H1 (cell line): Measurements from ENCODE around the gene C6orf163. TPM values are rescaled to one million over a fixed set of nuclear protein-coding genes. Genes with fewer than 3 reads are reported as not detected.
A peak's percentile ranks its signal among the peaks of the same experiment; 100 is the strongest.

Source experiments
- CTCF ChIA-PET: fragments of 300-600 bp; sonication (Branson Sonifier 250); formaldehyde crosslinking; loops from one replicate; lab custom pipeline; 2021; ENCODE audit not compliant: partially characterized antibody; lab: Charles Lee
- POLR2A ChIA-PET: fragments of 300-600 bp; sonication (Branson Sonifier 250); formaldehyde crosslinking; loops from one replicate; lab custom pipeline; 2021; ENCODE audit warnings: inconsistent platforms; ENCODE audit not compliant: partially characterized antibody; lab: Charles Lee
- DNase-seq, 2 experiments: peaks; one replicate each; pipeline versions ENCODE4 v3.0.0 to v3.0.0-alpha.2; 2010 to 2022; ENCODE audit warnings: low spot score in 2 of 2, low read depth in 1 of 2, mixed read lengths in 1 of 2
- FAIRE-seq: peaks from 2 replicates; lab custom pipeline; 2011; peaks lifted over from hg19 to GRCh38; lab: Jason Lieb, UNC
- H2AFZ ChIP-seq: 2 replicates; pipeline ENCODE4 v1.8.1; 2012; ENCODE audit warnings: low read length, inconsistent platforms
- H2AK5ac ChIP-seq: 2 replicates; pipeline ENCODE4 v1.6.1; 2013; ENCODE audit warnings: low read depth, low read length
- H2BK120ac ChIP-seq: replicated peaks from 2 replicates; pipeline ENCODE3; 2013; ENCODE audit warnings: low read depth, low read length, inconsistent platforms
- H2BK12ac ChIP-seq: 2 replicates; pipeline ENCODE4 v1.6.1; 2013; ENCODE audit warnings: low read depth, low read length
- H2BK15ac ChIP-seq: 2 replicates; pipeline ENCODE4 v1.6.1; 2013; ENCODE audit warnings: low read length
- H2BK20ac ChIP-seq: 2 replicates; pipeline ENCODE4 v1.6.1; 2013; ENCODE audit warnings: low read length
- H2BK5ac ChIP-seq: 2 replicates; pipeline ENCODE4 v1.6.1; 2013; ENCODE audit warnings: low read depth, low read length
- H3K14ac ChIP-seq: 2 replicates; pipeline ENCODE4 v1.6.1; 2013; ENCODE audit warnings: inconsistent platforms; ENCODE audit not compliant: insufficient read length
- H3K18ac ChIP-seq: 2 replicates; pipeline ENCODE4 v1.6.1; 2013; ENCODE audit warnings: low read length; ENCODE audit errors: extremely low read depth
- H3K23ac ChIP-seq: 2 replicates; pipeline ENCODE4 v1.6.1; 2013; ENCODE audit warnings: inconsistent platforms; ENCODE audit not compliant: insufficient read length
- H3K23me2 ChIP-seq: 2 replicates; pipeline ENCODE4 v1.6.1; 2013; ENCODE audit warnings: low read depth, low read length
- H3K27ac ChIP-seq: 2 replicates; pipeline ENCODE4 v1.6.1; 2011; ENCODE audit warnings: low read depth, low read length, inconsistent platforms
- H3K27me3 ChIP-seq, 4 experiments: replicated peaks in 1 of 4; 1 replicate in 1 of 4; 2 replicates in 3 of 4; pipeline versions ENCODE4 v1.6.1 to v1.8.1; 2011 to 2013; ENCODE audit warnings: low read length in 3 of 4, mild to moderate bottlenecking in 3 of 4, inconsistent platforms in 2 of 4, mixed read lengths in 2 of 4, moderate library complexity in 1 of 4; ENCODE audit not compliant: control insufficient read depth in 3 of 4, insufficient read depth in 3 of 4; ENCODE audit errors: extremely low read depth in 1 of 4
- H3K36me3 ChIP-seq, 4 experiments: 2 replicates each; pipeline versions ENCODE4 v1.6.1 to v1.8.1; 2011 to 2013; ENCODE audit warnings: mild to moderate bottlenecking in 4 of 4, low read length in 3 of 4, moderate library complexity in 2 of 4, control low read depth in 1 of 4, inconsistent platforms in 1 of 4; ENCODE audit not compliant: insufficient read depth in 4 of 4, control insufficient read depth in 2 of 4
- H3K4ac ChIP-seq: replicated peaks from 2 replicates; pipeline ENCODE3; 2013; ENCODE audit warnings: low read length, low read depth, mixed read lengths, inconsistent platforms; ENCODE audit not compliant: insufficient read length
- H3K4me1 ChIP-seq, 4 experiments: replicated peaks in 1 of 4; 1 replicate in 1 of 4; 2 replicates in 3 of 4; pipeline versions ENCODE4 v1.6.1 to v1.8.1; 2011 to 2013; ENCODE audit warnings: low read length in 3 of 4, inconsistent platforms in 2 of 4, mixed read lengths in 1 of 4; ENCODE audit not compliant: insufficient read depth in 4 of 4, control insufficient read depth in 3 of 4
- H3K4me2 ChIP-seq, 2 experiments: 2 replicates each; pipeline versions ENCODE4 v1.6.1 to v1.8.1; 2011 to 2013; ENCODE audit warnings: low read depth in 2 of 2, low read length in 2 of 2, control low read depth in 1 of 2, inconsistent platforms in 1 of 2, mild to moderate bottlenecking in 1 of 2; ENCODE audit not compliant: insufficient read depth in 1 of 2
- H3K4me3 ChIP-seq, 4 experiments: fragments of 200-600, 300-600 bp in 1 of 4; sonication (generic), shearing (Covaris generic), sonication (Bioruptor Twin) in 1 of 4; 2 replicates each; pipeline versions ENCODE4 v1.5.1 to v1.8.1; 2011 to 2016; ENCODE audit warnings: low read length in 4 of 4, low read depth in 3 of 4, control low read depth in 2 of 4, inconsistent platforms in 2 of 4, mild to moderate bottlenecking in 2 of 4, mixed read lengths in 1 of 4, moderate library complexity in 1 of 4; ENCODE audit not compliant: insufficient read depth in 2 of 4; ENCODE audit errors: extremely low read depth in 1 of 4
- H3K56ac ChIP-seq: replicated peaks from 2 replicates; pipeline ENCODE3; 2013; ENCODE audit warnings: low read depth, mild to moderate bottlenecking, mixed read lengths, low read length, inconsistent platforms; ENCODE audit not compliant: insufficient read length
- H3K79me1 ChIP-seq: 2 replicates; pipeline ENCODE4 v1.6.1; 2013; ENCODE audit warnings: low read depth, low read length, control low read depth
- H3K79me2 ChIP-seq, 2 experiments: 2 replicates each; pipeline versions ENCODE4 v1.6.1 to v1.8.1; 2012 to 2013; ENCODE audit warnings: low read length in 2 of 2, mild to moderate bottlenecking in 2 of 2, inconsistent platforms in 1 of 2; ENCODE audit not compliant: insufficient read depth in 2 of 2, control insufficient read depth in 1 of 2
- H3K9ac ChIP-seq, 4 experiments: replicated peaks in 1 of 4; 1 replicate in 1 of 4; 2 replicates in 3 of 4; pipeline versions ENCODE4 v1.6.1 to v1.8.1; 2011 to 2013; ENCODE audit warnings: low read depth in 3 of 4, low read length in 3 of 4, control low read depth in 2 of 4, mild to moderate bottlenecking in 2 of 4, moderate library complexity in 2 of 4, inconsistent platforms in 1 of 4; ENCODE audit errors: extremely low read depth in 1 of 4
- H3K9me3 ChIP-seq, 2 experiments: 2 replicates each; pipeline versions ENCODE4 v1.6.1 to v1.8.1; 2012 to 2013; ENCODE audit warnings: mild to moderate bottlenecking in 2 of 2, moderate library complexity in 2 of 2, control low read depth in 1 of 2, inconsistent platforms in 1 of 2, low read depth in 1 of 2, low read length in 1 of 2, mixed read lengths in 1 of 2; ENCODE audit not compliant: insufficient read depth in 2 of 2
- H4K20me1 ChIP-seq, 2 experiments: replicated peaks in 1 of 2; 2 replicates each; pipeline versions ENCODE3 to v1.8.1; 2011 to 2013; ENCODE audit warnings: inconsistent platforms in 2 of 2, low read length in 2 of 2, mild to moderate bottlenecking in 1 of 2; ENCODE audit not compliant: insufficient read depth in 2 of 2, control insufficient read depth in 1 of 2
- H4K5ac ChIP-seq: 2 replicates; pipeline ENCODE4 v1.6.1; 2013; ENCODE audit warnings: low read length, low read depth, mixed read lengths, inconsistent platforms; ENCODE audit not compliant: insufficient read length
- H4K8ac ChIP-seq: 2 replicates; pipeline ENCODE4 v1.8.0; 2013; ENCODE audit warnings: mild to moderate bottlenecking, moderate library complexity, low read length, inconsistent platforms; ENCODE audit not compliant: insufficient read depth; ENCODE audit errors: extremely low read depth
- H4K91ac ChIP-seq: replicated peaks from 2 replicates; pipeline ENCODE3; 2013; ENCODE audit warnings: low read length, mixed read lengths, inconsistent platforms; ENCODE audit not compliant: insufficient read length
- BCL11A ChIP-seq, 2 experiments: IDR thresholded peaks; one replicate each; pipeline ENCODE4 v1.6.1; 2011; ENCODE audit warnings: low read depth in 2 of 2, low read length in 2 of 2, mild to moderate bottlenecking in 2 of 2
- CTBP2 ChIP-seq: IDR thresholded peaks from 2 replicates; pipeline ENCODE4 v1.7.0; 2011; ENCODE audit warnings: borderline replicate concordance, mild to moderate bottlenecking, moderate library complexity, mixed read lengths, low read length; ENCODE audit not compliant: insufficient read depth, insufficient read length
- JUND ChIP-seq: IDR thresholded peaks from 2 replicates; pipeline ENCODE4 v1.6.1; 2011; ENCODE audit warnings: mild to moderate bottlenecking, improper control_type of control experiment, low read length
- KDM1A ChIP-seq: fragments of 200-600, 300-600 bp; sonication (generic); IDR thresholded peaks from 2 replicates; pipeline ENCODE4 v1.7.1; 2016; ENCODE audit warnings: mild to moderate bottlenecking, low read length, borderline replicate concordance
- PHF8 ChIP-seq: fragments of 200-600 bp; sonication (generic); conservative IDR thresholded peaks from 2 replicates; pipeline ENCODE4 v1.7.1; 2012; ENCODE audit warnings: low read depth, mild to moderate bottlenecking, inconsistent platforms, low read length, moderate library complexity
- RNF2 ChIP-seq: fragments of 200-900, 300-1000 bp; sonication (generic); IDR thresholded peaks from 2 replicates; pipeline ENCODE4 v1.7.1; 2016; ENCODE audit warnings: borderline replicate concordance, low read depth, mild to moderate bottlenecking, antibody characterized with exemption, low read length; ENCODE audit not compliant: poor library complexity, severe bottlenecking; ENCODE audit errors: missing control alignments
- SIX5 ChIP-seq: IDR thresholded peaks from 2 replicates; pipeline ENCODE4 v1.6.1; 2011; ENCODE audit warnings: mild to moderate bottlenecking, low read depth, low read length
- SRF ChIP-seq: IDR thresholded peaks from 2 replicates; pipeline ENCODE4 v1.6.1; 2011; ENCODE audit warnings: mild to moderate bottlenecking, low read depth, low read length, moderate library complexity
- TAF7 ChIP-seq: optimal IDR thresholded peaks from 2 replicates; pipeline ENCODE3; 2011; ENCODE audit warnings: low read depth, mild to moderate bottlenecking, inconsistent platforms, low read length, moderate library complexity, borderline replicate concordance
- TCF12 ChIP-seq: IDR thresholded peaks from 2 replicates; pipeline ENCODE4 v1.6.1; 2011; ENCODE audit warnings: low read depth, mild to moderate bottlenecking, low read length
- ZNF274 ChIP-seq: IDR thresholded peaks from 2 replicates; pipeline ENCODE4 v1.7.0; 2012; ENCODE audit warnings: low read length, borderline replicate concordance; ENCODE audit errors: extremely low read depth
- WGBS, 2 experiments: shearing (Covaris generic) in 1 of 2; methylation state at CpG; one replicate each; pipeline versions ENCODE4 v1.1.6 to v1.1.7; 2013 to 2015; ENCODE audit warnings: low lambda C conversion rate in 2 of 2, mixed read lengths in 2 of 2, inconsistent platforms in 1 of 2, low coverage in 1 of 2, missing lambda C conversion rate in 1 of 2; ENCODE audit not compliant: insufficient replicate concordance in 2 of 2, insufficient coverage in 1 of 2, insufficient read length in 1 of 2; ENCODE audit errors: extremely low coverage in 1 of 2, missing lambda C conversion rate in 1 of 2; 5-methylcytosine and 5-hydroxymethylcytosine counted together
- polyA plus RNA-seq, 7 experiments: library from polyadenylated mRNA; depleted of rRNA in 3 of 7; stranded (reverse) in 5 of 7; unstranded in 2 of 7; fragments of >200 nt in 5 of 7; fragments of 200-250 nt in 2 of 7; gene quantifications; 1 replicate in 5 of 7; 2 replicates in 1 of 7; 4 replicates in 1 of 7; pipeline versions ENCODE4 v1.2.1 to v1.2.3, GENCODE V29; 2011 to 2013; ENCODE audit warnings: missing spikeins in 2 of 7, mixed read lengths in 2 of 7
- total RNA-seq: library from RNA; stranded (reverse); fragmentation: NEBNext Ultra II Directional; extraction: Animal tissue kit (Norgen Biotek cat#: 25700); gene quantifications from 2 replicates; pipeline ENCODE4 v1.2.1, GENCODE V29; 2021
- TF ChIP-seq, protein P1 (sequence below): IDR thresholded peaks from 2 replicates; pipeline ENCODE4 v1.6.1; 2012; ENCODE audit warnings: low read length, inconsistent platforms

The C6orf163 gene
- total and polyA plus RNA-seq, 2 of the 8 experiments (the other 6 are each of a cell fraction or from before 2014, with no cell fraction given): 0.36 to 1.5 TPM

DNA sequence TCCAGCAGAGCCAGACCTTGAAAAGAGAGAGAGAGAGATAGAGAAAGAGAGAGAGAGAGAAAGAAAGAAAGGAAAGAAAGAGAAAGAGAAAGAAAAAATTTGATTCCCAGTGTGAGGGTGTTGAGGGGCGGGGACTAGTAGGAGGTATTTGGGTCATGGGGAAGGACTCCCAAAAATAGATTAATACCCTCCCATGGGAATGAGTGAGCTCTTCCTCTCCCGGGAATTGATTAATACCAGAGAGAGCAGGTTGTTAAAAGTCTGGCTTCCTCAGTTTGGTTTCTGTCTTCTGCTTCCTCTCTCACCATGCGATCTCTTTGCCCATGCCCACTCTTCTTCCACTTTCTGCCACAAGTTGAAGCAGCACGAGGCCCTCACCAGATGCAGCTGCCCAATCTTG is 34.3 kb downstream of the C6orf163 start:
- H4K91ac ChIP-seq: no peak overlapping the region
- H3K9ac ChIP-seq: no peak overlapping the region
- no peak overlapping the region for H3K4me2 ChIP-seq
- no peak overlapping the region for H2BK15ac ChIP-seq
- no peak overlapping the region for H3K56ac ChIP-seq
- no peak overlapping the region for H4K5ac ChIP-seq
- no peak overlapping the region for H2BK120ac ChIP-seq
- FAIRE-seq (no peak), DNase-seq (no peak)
- no peak overlapping the region for H3K18ac ChIP-seq
- H2BK5ac ChIP-seq: no peak overlapping the region
- H3K27ac ChIP-seq: no peak overlapping the region
- no peaks in the 10 kb centered on the region for H3K79me1 ChIP-seq
- H3K79me2 ChIP-seq: no peaks in the 10 kb centered on the region
- H2BK20ac ChIP-seq: no peak overlapping the region
- H3K36me3 ChIP-seq: no peaks in the 10 kb centered on the region
- H3K23me2 ChIP-seq: no peaks in the 10 kb centered on the region
- H3K4me1 ChIP-seq: no peaks in the 10 kb centered on the region
- no peak overlapping the region for H3K23ac ChIP-seq
- H3K4me3 ChIP-seq: no peak overlapping the region
- H2AK5ac ChIP-seq: no peak overlapping the region
- H2AFZ ChIP-seq: 0 out of 2 replicates have a peak overlapping the region, but pooled peaks have one; percentile 12
- H3K4ac ChIP-seq: no peak overlapping the region
- POLR2A ChIA-PET: interaction anchor here (0.7 kb wide), 1 partner anchor 11 kb away, joined by 3 read pairs; no protein-coding TSS in a partner anchor
- H4K8ac ChIP-seq: no peak overlapping the region
- H2BK12ac ChIP-seq: no peak overlapping the region
- H3K14ac ChIP-seq: no peak overlapping the region
- H4K20me1 ChIP-seq: no peaks in the 10 kb centered on the region
- 88% methylated on average over 4 of the region's 4 CpGs; no CpG with 5 or more reads in 1 of the 2 experiments for WGBS, 2 experiments
- no peaks in the 10 kb centered on the region; a peak in 1 of 4 replicates for H3K9me3 ChIP-seq
- CTCF ChIA-PET: interaction anchor here (0.7 to 1.8 kb wide), 6 partner anchors 11 to 314 kb away, joined by 3 to 6 read pairs (median 4); partner anchors contain the start of gene SMIM8
- no peaks in the 10 kb centered on the region for H3K27me3 ChIP-seq
- TF ChIP-seq KDM1A (no peak), CTBP2 (no peak), TCF12 (no peak), JUND (no peak), SRF (no peak), BCL11A (IDR thresholded peaks at IDR 0.05; ENCODE audit: low read depth in 2 of 2, low read length in 2 of 2) (no peak), ZNF274 (no peak), TAF7 (no peak), PHF8 (no peak), SIX5 (no peak), RNF2 (no peak)
- TF ChIP-seq, protein P1, sequence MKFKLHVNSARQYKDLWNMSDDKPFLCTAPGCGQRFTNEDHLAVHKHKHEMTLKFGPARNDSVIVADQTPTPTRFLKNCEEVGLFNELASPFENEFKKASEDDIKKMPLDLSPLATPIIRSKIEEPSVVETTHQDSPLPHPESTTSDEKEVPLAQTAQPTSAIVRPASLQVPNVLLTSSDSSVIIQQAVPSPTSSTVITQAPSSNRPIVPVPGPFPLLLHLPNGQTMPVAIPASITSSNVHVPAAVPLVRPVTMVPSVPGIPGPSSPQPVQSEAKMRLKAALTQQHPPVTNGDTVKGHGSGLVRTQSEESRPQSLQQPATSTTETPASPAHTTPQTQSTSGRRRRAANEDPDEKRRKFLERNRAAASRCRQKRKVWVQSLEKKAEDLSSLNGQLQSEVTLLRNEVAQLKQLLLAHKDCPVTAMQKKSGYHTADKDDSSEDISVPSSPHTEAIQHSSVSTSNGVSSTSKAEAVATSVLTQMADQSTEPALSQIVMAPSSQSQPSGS: no peak
